HG03103 (cell line): ENCODE measurements around the gene DCN.
"Not testable (repeated sequence)": the region's sequence is repeated elsewhere in the genome, so short reads cannot be mapped to it uniquely, and the experiment has no call there.

ENCODE experiments used
- ATAC-seq: cut with Tn5 transposase; IDR thresholded peaks from one replicate; pipeline ENCODE4 v1.9.1; 2021; ENCODE audit warnings: low read depth; ENCODE audit not compliant: unreplicated experiment

DCN gene, protein sequence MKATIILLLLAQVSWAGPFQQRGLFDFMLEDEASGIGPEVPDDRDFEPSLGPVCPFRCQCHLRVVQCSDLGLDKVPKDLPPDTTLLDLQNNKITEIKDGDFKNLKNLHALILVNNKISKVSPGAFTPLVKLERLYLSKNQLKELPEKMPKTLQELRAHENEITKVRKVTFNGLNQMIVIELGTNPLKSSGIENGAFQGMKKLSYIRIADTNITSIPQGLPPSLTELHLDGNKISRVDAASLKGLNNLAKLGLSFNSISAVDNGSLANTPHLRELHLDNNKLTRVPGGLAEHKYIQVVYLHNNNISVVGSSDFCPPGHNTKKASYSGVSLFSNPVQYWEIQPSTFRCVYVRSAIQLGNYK

DNA sequence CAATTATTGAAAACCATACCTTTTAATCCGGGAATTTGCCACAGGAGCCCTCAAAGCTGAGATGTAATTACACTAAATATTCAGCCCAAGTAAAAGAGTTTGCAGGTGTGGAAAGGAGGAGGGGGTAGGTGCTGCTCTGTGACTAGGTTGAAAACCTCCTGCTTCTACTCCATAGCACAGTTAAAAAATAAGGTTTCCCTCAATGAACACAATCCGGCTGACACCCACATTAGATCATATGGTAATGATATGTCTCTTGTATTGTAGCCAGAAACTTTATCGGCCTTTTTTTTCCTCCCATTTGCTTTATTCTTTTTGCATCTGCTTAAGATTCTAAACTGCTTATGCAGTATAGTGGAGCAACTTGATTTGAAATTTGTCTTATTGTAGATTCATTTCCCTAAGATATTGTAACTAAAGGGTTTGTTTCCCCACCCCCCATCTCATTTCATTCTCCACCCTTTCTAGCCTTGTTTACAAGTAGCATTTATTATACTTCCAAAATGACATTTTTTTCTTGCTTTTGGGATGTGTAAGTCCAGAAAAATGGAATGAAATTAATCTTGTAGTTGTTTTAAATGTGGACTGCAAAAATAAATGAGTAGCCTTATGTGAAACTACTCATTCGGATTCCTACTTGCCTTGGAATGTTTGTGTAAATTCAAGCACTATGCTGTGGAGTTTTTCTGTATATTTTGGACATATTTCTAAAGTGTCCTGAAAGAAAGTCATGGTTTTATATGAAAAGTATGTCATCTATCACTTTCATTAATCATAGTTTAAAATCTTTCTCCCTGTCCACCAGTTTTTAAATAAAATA is at the start of gene DCN:
Gene DCN (minus strand): TSS at position 182 of the 820 bp plus-strand sequence. CDS start 4,265 bp downstream, outside the sequence.
- ATAC-seq = no peak

DNA sequence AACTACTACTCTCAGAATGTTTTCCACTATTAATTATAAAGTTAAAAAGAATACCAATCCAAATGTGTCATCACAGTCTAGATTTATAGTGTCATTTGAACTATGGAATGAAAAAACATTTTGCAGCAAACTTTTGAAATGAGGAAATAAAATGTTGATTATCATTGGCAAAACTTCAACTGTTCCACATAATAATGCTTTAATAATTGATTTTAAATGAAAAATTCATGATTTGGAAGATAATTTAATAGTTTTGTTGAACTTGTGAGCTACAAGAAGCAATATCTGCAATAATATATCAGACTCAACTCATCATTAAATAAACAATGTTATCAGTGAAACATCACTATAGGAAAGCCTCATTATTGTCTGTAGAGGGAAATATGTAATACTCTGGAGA is 48.2 kb upstream of the DCN start:
- ATAC-seq = no peak

DNA sequence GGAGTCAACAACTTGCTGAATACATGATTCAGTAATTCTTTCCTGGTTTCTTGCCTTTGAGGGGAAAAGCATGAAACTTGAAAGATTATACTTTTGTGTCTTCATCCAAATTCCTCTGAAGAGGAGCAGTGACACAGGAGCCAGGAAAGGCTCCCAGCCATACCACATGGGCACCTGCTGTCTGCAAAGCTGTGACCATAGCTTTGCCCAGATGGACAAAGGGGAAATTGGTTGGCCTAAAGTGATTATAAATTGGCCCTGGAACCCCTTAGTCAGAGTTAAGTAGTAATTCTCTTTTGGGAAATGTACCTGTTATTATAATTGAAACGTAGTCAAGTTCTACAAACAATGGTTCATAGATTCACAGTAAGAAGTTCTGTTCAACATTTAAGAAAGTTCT is 44.3 kb upstream of the DCN start:
- ATAC-seq = no peak

DNA sequence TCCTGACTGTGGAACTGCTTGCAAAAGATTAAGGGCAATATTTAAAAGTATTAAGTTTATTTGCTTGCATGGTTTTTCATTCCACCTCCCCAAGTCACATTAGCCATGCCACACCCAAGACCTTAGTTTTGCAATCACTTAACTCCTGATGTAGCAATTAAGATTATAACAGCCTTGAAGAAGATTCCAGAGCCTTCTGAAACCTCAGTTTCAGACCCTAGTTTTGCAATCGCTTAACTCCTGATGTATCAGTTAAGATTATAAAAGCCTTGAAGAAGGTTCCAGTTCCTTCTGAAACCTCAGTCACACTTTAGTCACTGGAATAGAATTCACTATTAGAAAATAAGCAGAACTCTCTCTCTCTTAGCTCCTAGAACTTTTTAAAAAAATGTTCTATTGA is 42.7 kb upstream of the DCN start:
- ATAC-seq = no peak

DNA sequence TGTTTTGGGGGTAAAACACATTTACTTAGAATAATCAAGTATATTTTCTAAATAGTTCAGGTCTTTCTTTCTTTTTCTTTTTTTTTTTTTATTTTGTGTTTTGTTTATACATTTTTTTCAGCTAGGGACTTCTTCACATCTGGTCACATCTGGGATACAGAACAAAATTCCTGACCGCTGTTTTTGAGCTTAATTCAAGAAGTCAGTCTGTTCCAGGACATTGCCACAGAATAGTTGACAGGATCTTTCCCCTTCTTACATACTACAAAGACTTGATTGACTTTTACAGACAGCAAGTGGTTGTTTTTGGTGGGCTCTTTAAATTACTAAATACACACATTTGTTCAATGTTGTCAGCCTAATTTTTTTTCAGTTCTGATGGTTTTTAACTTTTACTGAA is 41.8 kb upstream of the DCN start:
- no peak for ATAC-seq

DNA sequence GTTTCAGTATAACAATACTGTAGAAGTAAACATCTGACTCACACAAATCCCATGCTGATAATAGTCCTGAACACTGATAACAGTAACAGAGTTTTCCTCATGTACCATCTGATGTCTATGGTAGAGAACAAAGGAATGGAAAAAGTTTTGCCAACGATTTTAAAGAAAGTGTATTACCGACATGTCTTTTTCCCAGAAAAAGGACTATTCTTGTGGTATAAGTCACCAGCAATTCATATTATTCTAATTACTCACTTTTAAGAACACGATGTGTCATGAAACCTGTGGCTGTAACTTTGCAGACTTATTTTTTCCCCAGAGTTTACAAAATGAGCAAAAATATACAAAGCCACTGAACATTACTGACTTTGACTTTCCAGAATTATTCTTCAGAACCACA is 40.1 kb upstream of the DCN start:
- no peak for ATAC-seq

DNA sequence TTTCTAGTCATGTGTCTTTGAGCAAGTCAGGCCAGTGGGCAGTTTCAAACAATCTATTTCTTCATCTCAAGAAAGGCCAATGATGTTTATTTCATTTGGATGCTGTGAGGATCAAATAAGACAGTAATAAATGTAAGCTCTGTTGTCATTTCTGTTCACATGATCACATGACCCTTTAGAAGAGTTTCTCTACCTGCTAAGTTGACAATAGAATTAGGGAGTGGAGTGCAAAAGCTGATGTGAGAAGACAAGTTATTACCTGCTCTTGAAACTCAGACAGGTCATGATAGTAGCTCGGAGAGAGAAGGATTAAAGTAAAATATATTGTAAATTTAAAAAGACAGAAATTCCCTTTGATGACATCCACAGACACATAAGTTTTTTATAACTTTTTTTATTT is 37.3 kb upstream of the DCN start:
- ATAC-seq = no peak

DNA sequence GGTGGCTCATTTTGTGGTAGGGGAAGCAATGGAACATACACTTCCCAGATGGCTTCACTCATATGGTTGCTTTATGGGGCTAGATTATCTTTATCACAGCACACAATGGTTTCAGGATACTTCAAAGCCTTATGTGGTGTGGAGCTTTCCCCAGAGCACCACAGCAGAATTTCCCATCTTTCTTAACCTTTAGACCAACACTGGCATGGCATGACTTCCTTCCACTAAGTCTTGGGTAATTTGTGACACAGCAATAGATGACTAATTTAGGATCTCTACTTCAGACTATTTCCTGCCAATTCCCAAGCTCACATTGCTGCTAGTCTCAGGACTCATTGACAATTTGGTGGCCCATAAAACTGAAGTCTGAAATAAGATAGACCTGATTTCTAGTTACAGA is 36.9 kb upstream of the DCN start:
- ATAC-seq = no peak

DNA sequence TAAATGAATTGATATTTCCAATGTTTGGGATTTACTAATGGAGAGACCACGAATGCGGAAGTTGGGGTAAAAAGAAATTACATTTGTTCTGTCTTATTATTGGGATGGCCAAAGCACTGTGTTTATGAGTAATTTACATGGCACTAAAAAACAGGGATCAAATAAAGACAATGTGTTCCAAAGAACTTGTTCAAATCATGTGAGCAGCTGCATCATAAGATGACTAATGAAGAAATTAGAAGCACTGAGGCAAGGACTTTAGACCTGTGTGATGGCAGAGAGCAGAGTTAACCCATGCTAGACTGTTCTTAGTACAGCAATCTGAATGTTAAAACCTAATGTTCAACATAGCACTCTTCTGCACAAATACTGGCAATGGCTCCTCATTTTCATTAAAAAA is 34.3 kb upstream of the DCN start:
- ATAC-seq = no peak

DNA sequence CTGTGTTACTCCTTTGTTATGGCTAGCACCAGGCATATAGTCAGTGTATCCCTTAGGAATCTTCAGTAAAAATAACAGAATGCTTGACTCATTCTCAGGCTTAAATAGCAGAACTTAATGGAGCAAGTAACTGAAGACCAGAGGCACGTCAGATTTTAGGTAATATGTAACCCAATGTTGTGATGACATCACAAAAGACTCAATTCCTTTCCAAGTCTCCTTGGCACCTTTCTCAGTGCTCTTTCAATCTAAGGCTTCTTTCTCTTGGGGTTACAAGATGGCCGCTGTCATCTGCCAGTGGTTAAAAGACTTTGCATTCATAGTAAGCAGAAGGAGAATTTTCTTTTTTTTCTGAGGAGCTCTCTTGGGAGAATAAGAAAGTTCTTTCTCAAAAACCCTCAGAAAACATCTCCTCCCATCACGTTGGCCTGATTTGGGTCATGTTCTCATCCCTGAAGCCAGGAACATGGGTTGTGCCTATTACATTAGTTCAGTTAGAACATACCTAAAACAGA is 33.4 kb upstream of the DCN start:
- no peak for ATAC-seq

DNA sequence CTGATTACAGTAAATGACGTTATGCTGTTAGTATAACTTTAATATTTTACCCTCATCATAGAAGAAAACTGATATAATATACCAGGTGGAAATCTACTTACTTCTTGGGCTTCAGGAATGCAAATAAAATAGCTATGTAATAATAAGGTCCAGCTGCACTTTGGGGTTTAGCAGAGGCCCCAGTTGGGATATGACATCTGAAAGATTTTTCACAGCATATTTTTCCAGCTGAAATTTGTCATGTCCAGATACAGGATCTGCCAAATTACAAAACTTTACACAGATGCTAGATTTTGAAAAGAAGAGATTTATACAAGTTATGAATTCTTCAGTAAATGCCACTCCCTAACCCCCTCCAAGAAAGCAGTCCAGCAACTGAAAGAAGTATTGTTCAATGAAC is 29.2 kb upstream of the DCN start:
- ATAC-seq = no peak

DNA sequence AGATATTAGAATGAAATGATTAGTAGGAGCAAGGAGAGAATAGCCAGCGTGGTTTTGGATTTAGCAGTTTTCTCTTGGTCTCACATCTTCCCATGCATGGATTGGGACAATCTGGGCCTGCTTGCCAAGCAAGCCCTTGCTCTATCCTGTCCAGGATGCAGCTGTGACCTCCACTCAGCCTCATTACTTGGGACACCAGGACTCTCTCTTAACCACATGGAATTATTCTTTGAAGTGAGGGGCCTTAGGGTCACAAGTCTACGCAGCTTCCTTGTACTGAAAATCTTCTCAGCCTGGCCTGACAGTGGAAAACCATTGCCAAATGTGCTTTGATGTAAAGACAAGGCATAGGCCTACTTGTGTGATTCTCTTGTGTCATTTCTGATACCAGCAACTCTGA is 28.0 kb upstream of the DCN start:
- no peak for ATAC-seq

DNA sequence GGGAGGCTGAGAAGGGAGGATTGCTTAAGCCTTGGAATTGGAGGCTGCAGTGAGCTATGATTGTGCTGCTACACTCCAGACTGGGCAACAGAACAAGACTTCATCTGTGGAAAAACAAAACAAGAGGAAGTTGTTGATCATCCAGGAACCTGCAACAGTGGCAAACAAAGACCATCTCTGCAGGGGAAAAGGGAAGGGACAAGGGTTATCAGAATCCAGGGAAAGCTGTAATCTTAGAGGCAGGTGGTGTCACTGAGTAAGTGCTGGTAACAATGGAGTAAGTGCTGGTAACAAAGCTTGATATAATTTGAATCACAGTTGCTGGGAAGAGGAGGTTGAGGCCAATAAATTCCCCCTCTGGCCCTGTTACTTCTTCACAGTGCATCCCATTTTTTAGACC is 27.5 kb upstream of the DCN start:
- no peak for ATAC-seq

DNA sequence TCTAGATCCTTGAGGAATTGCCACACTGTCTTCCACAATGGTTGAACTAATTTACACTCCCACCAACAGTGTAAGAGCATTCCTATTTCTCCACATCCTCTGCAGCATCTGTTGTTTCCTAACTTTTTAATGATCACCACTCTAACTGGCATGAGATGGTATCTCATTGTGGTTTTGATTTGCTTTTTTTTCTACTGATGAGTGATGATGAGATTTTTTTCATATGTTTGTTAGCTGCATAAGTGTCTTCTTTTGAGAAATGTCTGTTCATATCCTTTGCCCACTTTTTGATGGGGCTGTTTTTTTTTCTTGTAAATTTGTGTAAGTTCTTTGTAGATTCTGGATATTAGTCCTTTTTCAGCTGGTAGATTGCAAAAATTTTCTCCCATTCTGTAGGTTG is 24.7 kb upstream of the DCN start:
- ATAC-seq = not testable (repeated sequence)

DNA sequence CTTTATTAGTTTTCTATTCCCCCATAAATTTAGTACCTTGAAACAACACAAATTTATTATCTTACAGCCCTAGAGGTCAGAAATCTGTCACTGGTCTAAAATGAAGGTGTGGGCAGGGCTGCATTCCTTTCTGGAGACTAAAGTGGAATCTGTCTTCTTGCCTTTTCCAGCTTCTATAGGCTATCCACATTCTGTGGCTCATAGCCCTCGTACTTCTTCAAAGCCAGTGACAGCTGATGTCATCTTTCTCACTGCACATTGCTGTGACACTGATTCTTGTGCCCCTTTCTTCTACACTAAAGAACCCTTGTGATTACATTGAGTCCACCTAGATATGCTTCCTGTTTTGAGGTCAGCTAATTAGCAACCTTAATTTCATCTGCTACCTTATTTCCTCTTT is 23.2 kb upstream of the DCN start:
- ATAC-seq = no peak

DNA sequence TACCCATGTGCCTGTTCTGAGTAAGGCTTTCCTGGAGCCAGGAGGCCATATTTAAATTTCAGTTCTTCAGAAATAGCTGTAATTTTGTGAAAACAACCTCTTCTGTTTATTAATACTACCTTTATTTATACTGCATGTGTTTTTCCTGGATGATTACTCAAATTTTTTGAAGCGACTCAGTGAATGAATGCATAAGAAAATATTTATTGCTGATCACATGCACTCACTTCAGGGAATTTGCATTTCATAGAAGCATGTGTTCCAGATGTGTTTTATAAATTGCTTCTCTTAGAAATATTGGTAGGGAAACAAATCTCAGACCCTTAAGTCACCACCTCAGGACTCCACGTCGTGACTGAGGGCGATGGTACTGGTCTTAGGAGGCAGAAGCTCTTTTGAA is 21.8 kb upstream of the DCN start:
- no peak for ATAC-seq

DNA sequence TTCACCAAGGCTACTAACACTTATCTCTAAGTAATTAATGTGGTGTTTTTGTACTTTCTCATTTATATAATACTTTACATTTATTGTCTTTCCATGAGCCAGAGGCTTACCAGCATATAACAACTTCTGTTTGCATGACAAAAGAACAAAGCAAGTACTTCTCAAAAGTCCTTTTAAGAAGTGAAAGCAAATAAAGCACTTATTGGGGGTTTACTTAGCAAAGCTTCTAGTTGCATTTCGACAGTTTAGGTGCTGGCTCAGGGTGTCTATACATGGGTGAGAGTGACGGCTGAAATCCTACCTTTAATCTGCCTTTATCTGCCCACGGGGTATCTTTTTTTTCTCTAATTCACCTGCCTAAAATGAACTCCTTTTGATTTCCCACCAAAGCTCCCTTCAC is 21.0 kb upstream of the DCN start:
- ATAC-seq = no peak

DNA sequence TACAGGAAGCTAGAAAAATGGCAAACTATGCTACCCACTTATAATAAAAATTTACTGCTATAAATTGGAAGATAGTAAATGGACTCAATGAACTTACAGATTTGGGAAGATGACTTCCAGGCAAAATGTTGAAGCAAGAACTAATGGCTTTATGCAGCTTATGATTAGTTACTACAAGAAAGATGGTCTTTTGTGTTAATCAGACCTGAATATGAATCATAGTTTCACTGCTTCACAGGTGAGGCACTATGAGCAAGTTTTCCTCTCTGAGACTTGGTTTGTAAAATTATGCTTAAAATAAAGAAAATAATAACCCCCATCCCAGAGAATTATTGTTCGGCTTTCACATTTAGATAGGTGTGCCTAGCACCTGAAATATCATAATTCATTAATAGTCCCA is 19.8 kb upstream of the DCN start:
- no peak for ATAC-seq

DNA sequence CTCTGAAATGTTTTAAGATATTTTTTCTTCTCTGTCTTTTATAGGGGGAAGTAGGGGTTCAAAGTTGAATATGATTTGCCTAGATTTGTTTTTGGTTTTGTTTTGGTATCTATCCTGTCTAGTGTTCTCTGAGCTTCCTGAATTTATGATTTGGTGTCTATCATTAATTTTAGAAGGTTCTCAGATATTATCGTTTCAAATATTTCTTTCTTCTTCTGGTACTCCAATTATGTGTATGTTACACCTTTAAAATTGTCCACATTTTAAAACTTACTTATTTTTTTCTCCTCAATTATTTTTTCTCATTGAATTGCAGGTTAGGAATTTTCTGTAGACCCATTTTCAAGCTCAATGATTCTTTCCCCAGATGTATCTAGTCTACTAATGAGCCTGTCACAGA is 13.8 kb upstream of the DCN start:
- no peak for ATAC-seq

DNA sequence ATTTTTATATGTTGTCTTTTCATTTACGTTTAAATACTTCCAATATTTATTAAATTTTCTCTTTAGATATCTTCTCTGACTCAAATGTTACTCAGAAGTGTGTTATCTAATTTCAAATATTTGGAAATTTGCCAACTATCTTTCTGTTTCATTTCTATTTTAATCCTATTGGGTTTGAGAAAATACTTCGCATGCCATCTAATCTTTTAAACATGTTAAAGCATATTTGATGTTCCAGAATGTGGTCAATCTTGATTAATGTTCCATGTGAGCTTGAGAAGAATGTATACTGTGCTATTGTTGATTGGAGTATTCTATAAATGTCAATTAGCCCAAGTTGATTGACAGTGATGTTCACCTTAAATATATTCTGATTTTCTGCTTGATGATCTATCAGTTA is 11.9 kb upstream of the DCN start:
- ATAC-seq = no peak

DNA sequence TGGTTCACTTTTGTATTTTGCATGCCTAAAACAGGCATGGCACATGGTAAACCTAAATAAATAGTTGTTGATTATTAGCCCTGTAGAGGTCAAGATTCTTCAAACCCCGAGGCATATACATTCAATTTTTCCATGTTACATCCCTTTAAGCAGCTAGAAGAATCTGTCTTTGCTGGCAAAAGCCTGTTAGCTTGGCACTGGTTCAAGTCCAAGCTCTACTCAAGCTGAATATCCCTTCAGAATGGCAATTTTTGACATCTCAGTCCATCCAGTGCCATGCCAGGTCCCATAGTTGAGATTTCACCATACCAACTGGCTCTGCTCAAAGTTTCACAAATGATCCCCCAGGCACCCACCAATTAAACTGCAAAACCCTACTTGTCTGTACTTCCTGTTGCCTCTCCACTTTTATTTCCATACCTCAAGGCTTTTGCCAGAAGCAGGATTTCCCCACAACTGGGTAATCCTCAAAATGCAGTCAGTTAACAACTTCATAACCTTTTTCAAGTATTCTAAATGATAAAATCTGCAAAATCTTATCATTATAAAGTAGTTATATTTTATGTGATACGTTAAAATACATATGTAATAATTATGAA is 9.0 kb upstream of the DCN start:
- no peak for ATAC-seq

DNA sequence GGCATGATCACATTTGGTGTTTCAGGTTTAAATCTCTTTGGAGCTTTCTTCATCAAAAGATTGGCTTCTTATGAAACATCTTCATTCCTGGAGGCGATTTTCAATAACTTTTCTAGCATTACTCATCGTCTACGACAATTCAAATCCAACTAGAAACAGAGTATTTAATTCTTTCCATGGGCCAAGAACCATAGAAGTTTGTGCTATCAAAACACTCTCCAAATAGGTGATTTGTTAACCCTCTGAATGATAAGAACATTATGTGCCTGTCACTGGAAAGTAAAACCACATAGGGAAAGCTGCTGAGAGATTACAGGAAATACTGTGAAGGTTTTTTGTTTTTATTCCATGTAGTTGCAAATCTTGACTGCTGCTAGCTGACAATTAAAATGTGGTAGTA is 6.9 kb upstream of the DCN start:
- no peak for ATAC-seq
